Stomach (tissue), 9 donors: Measurements from ENCODE around the gene MRPL18. TPM values are rescaled to one million over a fixed set of nuclear protein-coding genes. Genes with fewer than 3 reads are reported as not detected.

Experiments used
- DNase-seq, 2 donors: peaks; one replicate each; pipeline versions ENCODE4 v3.0.0 to v3.0.0-alpha.2; 2013 to 2019
- H3K27ac ChIP-seq, 5 donors: fragments of 200-600 bp in 4 of 5; sonication (generic) in 4 of 5; one replicate each; pipeline ENCODE4 v1.5.1; 2013 to 2019; ENCODE audit warnings: mild to moderate bottlenecking in 1 of 5, moderate library complexity in 1 of 5
- H3K27me3 ChIP-seq, 3 donors: fragments of 200-600 bp; sonication (generic); one replicate each; pipeline ENCODE4 v1.5.1; 2017 to 2019; ENCODE audit warnings: mixed run types in 1 of 3
- H3K36me3 ChIP-seq, 4 donors: fragments of 200-600 bp; sonication (generic); 1 replicate in 3 of 4; 2 replicates in 1 of 4; pipeline ENCODE4 v1.5.1; 2016 to 2019
- H3K4me1 ChIP-seq, 4 donors: fragments of 200-600 bp; sonication (generic); one replicate each; pipeline ENCODE4 v1.5.1; 2016 to 2019
- H3K4me3 ChIP-seq, 4 donors: fragments of 200-600 bp; sonication (generic) in 3 of 4; one replicate each; pipeline ENCODE4 v1.5.1; 2016 to 2019; ENCODE audit warnings: mild to moderate bottlenecking in 1 of 4
- H3K9me3 ChIP-seq, 4 donors: fragments of 200-600 bp; sonication (generic); one replicate each; pipeline ENCODE4 v1.5.1; 2016 to 2019
- EP300 ChIP-seq: sonication (generic); formaldehyde crosslinking; IDR thresholded peaks from one replicate; pipeline ENCODE4 v1.6.1; 2017; ENCODE audit warnings: antibody characterized with exemption
- POLR2A ChIP-seq, 4 donors: fragments of 450-650 bp; IDR thresholded peaks; one replicate each; pipeline ENCODE4 v1.6.1; 2016; ENCODE audit warnings: antibody characterized with exemption in 4 of 4, control low read depth in 2 of 4, mild to moderate bottlenecking in 1 of 4, moderate library complexity in 1 of 4
- POLR2AphosphoS5 ChIP-seq, 3 donors: sonication (generic); formaldehyde crosslinking; IDR thresholded peaks; one replicate each; pipeline ENCODE4 v1.6.1; 2016; ENCODE audit warnings: antibody characterized with exemption in 3 of 3
- whole genome bisulfite sequencing, 5 donors: extraction: QIAGEN DNeasy Blood & Tissue Kit in 3 of 5; methylation state at CpG; one replicate each; pipeline versions ENCODE4 v1.1.5 to v1.1.7; 2013 to 2018; 5-methylcytosine and 5-hydroxymethylcytosine counted together
- intact Hi-C: fragments of 100-400 bp; cut with DNase I; formaldehyde crosslinking; loops from one replicate; pipeline ENCODE4 v1.15.1; 2023; ENCODE audit warnings: low total_unique reads
- polyA plus RNA-seq, 3 donors: library from polyadenylated mRNA; stranded (reverse); fragments of 200-250 nt; gene quantifications; one replicate each; pipeline ENCODE4 v1.2.3, GENCODE V29; 2013
- total RNA-seq, 5 donors: library from RNA; depleted of rRNA; stranded (reverse); fragments of >200 nt; gene quantifications; one replicate each; pipeline versions ENCODE4 v1.1.0 to v1.2.3, GENCODE V29; 2014 to 2016
- TF ChIP-seq, protein P1 (sequence below), 7 experiments: fragments of 450-650 bp in 4 of 7; fragments of 200-600 bp in 3 of 7; sonication (generic) in 3 of 7; IDR thresholded peaks; one replicate each; pipeline ENCODE4 v1.5.1; 2016 to 2019; ENCODE audit warnings: antibody characterized with exemption in 7 of 7, control low read depth in 2 of 7, mild to moderate bottlenecking in 1 of 7
- donor health status: healthy with polysubstance abuse.
- donor health status: Bipolar disorder and iron deficiency.
- donor health status: healthy.

MRPL18 gene
- total and polyA plus RNA-seq, 8 donors = 3.6 to 105 (median 67.3) TPM

DNA sequence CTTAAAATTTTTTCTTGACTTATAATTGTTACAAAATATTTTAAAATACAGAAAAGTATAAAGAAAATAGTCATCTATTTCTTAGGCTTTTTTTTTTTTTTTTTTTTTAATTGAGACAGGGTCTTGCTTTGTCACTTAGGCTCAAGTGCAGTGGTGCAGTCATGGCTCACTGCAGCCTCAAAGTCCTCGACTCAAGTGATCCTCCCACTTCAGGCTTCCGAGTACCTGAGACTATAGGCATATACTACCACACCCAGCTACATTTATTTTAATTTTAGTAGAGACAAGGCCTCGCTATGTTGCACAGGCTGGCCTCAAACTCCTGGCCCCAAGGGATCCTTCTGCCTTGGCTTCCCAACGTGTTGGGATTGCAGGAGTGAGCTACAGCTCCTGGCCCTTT lies 33.8 kb upstream of the MRPL18 start:
- H3K27me3 ChIP-seq = no peaks in the 10 kb centered on the region
- H3K9me3 ChIP-seq = no peaks in the 10 kb centered on the region
- H3K36me3 ChIP-seq = peaks cover 37 to 77% (median 74%) of the 10 kb centered on the region in 4 donors
- DNase-seq = no peak
- TF ChIP-seq POLR2A (IDR thresholded peaks at IDR 0.05) = no peak
- TF ChIP-seq, protein P1, sequence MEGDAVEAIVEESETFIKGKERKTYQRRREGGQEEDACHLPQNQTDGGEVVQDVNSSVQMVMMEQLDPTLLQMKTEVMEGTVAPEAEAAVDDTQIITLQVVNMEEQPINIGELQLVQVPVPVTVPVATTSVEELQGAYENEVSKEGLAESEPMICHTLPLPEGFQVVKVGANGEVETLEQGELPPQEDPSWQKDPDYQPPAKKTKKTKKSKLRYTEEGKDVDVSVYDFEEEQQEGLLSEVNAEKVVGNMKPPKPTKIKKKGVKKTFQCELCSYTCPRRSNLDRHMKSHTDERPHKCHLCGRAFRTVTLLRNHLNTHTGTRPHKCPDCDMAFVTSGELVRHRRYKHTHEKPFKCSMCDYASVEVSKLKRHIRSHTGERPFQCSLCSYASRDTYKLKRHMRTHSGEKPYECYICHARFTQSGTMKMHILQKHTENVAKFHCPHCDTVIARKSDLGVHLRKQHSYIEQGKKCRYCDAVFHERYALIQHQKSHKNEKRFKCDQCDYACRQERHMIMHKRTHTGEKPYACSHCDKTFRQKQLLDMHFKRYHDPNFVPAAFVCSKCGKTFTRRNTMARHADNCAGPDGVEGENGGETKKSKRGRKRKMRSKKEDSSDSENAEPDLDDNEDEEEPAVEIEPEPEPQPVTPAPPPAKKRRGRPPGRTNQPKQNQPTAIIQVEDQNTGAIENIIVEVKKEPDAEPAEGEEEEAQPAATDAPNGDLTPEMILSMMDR (IDR thresholded peaks at IDR 0.05) = no peak
- TF ChIP-seq EP300 = no peak
- TF ChIP-seq POLR2AphosphoS5 (IDR thresholded peaks at IDR 0.05) = no peak
- WGBS, 5 donors = 82 to 96% (median 91%) methylated on average over 4 of the region's 4 CpGs
- H3K4me3 ChIP-seq = no peak overlapping the region
- H3K4me1 ChIP-seq = peaks cover 0 to 30% (median 14%) of the 10 kb centered on the region in 4 donors
- intact Hi-C loops = loop anchor here (10.0 kb wide), 1 partner anchor 72 kb away; no protein-coding TSS in a partner anchor
- no peak overlapping the region for H3K27ac ChIP-seq

DNA sequence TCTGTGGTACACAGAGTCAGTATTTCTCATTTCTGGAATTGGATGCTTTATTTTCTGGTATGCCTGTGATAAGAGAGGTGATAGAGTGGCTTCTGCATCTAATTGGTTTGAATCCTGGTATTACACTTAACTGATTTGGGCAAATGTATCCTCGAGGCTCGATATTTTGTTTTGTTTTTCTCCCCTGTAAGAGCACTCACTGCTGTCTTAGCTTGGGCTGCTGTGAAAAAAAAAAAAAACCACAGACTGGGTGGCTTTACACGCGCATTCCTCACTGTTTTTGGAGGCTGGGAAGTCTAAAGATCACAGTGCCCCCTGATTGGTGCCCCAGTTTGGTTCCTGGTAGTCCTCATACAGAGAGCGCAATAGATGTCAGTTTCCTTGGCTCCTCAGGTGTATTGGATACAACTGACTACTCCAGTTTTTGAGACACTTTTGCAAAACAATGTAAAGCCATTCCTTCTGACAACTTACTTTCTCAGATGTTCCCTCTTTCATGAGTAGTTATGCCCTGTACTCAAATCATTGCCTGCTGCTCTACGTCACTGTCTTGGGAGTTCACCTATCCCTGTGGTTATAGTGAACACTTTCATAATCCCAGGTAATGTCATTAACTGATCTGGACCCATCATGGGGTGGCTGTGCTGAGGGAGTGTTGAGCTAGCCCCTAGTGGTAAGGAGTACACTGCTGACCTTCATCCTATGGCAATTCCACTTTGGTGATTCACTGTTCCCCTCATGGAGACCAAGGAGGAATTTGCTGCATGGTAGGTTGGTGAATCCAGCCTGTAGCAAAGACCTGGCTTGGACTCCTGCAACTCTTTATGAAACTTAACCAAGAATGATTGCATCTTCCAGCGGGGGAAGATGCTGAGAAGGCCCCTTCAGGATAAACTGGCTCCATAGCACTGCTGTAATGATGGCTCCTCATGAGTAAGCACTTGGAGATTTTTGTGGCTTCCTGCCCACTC lies 32.0 kb upstream of the MRPL18 start:
- Histone ChIP-seq H3K27me3 (no peaks in the 10 kb centered on the region), H3K9me3 (no peaks in the 10 kb centered on the region), H3K36me3 (peaks cover 31 to 59% (median 56%) of the 10 kb centered on the region in 4 donors), H3K27ac (peak overlapping the region in 2 of 5 donors; percentile 13 to 15), H3K4me3 (no peak overlapping the region), H3K4me1 (peaks cover 7 to 36% (median 23%) of the 10 kb centered on the region in 4 donors)
- intact Hi-C loops = loop anchor here (10.0 kb wide), 1 partner anchor 74 kb away; no protein-coding TSS in a partner anchor
- no peak for DNase-seq
- no peak for TF ChIP-seq EP300
- no peak for TF ChIP-seq POLR2A (IDR thresholded peaks at IDR 0.05)
- TF ChIP-seq, protein P1 (IDR thresholded peaks at IDR 0.05) = no peak
- no peak for TF ChIP-seq POLR2AphosphoS5 (IDR thresholded peaks at IDR 0.05)
- 86 to 94% (median 93%) methylated on average over 7 of the region's 7 CpGs for WGBS, 5 donors

DNA sequence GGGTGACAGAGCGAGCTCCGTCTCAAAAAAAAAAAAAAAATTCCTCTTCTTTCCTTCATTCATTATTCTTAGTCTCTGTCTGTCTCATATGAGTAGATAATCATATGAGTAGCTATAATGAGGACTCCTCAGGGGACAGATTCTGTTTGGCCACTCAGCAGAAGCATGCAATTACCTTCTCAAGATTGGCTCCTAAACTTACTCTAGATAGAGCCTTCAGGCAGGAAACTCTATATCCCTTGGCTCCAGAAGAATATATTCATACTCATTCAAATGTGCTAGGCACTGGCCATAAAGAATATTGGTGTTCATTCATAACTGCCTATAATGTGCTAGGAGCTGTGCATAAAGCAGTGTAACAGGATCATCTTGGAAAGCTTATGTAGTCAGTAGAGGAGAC lies 30.6 kb upstream of the MRPL18 start:
- Histone ChIP-seq H3K27me3 (no peaks in the 10 kb centered on the region), H3K4me3 (no peak overlapping the region), H3K9me3 (no peaks in the 10 kb centered on the region), H3K36me3 (peaks cover 22 to 54% (median 51%) of the 10 kb centered on the region in 4 donors), H3K4me1 (peaks cover 8 to 40% (median 29%) of the 10 kb centered on the region in 4 donors), H3K27ac (peak overlapping the region in 1 of 5 donors; percentile 99)
- DNase-seq = no peak
- intact Hi-C loops = loop anchor here (10.0 kb wide), 1 partner anchor 75 kb away; no protein-coding TSS in a partner anchor
- TF ChIP-seq EP300 (no peak), POLR2AphosphoS5 (IDR thresholded peaks at IDR 0.05) (no peak)
- WGBS, 5 donors = 58 to 86% (median 73%) methylated on average over 2 of the region's 2 CpGs; no CpG with 5 or more reads in 1 of the 5 donors

DNA sequence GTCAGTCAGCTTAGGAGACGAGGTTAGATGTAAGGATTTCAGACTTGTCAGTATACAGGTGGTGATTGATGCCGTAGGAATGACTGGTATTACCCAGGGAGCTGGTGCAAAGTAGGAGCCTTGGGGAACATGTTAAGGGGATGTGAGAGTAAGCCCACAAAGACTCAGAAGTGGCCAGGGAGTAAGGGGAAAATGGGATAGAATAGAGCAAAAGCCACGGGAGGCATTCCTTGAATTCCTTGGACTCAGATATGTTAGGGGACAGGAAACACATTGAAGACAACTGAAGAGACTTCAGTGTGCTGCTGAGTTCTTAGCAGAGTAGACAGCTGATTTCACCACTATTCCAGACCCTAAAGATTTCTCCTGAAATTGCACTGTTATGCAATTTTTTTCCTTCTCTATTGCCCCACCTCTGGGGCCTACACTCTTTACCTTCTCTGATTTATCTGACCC lies 29.6 kb upstream of the MRPL18 start:
- Histone ChIP-seq H3K27ac (peak overlapping the region in 4 of 5 donors; percentile 99), H3K36me3 (peaks cover 15 to 51% (median 48%) of the 10 kb centered on the region in 4 donors), H3K9me3 (no peaks in the 10 kb centered on the region), H3K27me3 (no peaks in the 10 kb centered on the region), H3K4me3 (peak overlapping the region in 3 of 4 donors; percentile 79 to 85 (median 83)), H3K4me1 (peaks cover 8 to 47% (median 31%) of the 10 kb centered on the region in 4 donors)
- 45 to 57% (median 47%) methylated on average over 3 of the region's 3 CpGs for WGBS, 5 donors
- intact Hi-C loops = no loop called here
- TF ChIP-seq, protein P1 (IDR thresholded peaks at IDR 0.05) = no peak
- TF ChIP-seq POLR2A (IDR thresholded peaks at IDR 0.05) (no peak), POLR2AphosphoS5 (IDR thresholded peaks at IDR 0.05) (no peak), EP300 (no peak)
- peak in 1 of 2 donors; percentile 12 for DNase-seq
